ENCODE results near the gene ORC4.

Gene ORC4

DNA sequence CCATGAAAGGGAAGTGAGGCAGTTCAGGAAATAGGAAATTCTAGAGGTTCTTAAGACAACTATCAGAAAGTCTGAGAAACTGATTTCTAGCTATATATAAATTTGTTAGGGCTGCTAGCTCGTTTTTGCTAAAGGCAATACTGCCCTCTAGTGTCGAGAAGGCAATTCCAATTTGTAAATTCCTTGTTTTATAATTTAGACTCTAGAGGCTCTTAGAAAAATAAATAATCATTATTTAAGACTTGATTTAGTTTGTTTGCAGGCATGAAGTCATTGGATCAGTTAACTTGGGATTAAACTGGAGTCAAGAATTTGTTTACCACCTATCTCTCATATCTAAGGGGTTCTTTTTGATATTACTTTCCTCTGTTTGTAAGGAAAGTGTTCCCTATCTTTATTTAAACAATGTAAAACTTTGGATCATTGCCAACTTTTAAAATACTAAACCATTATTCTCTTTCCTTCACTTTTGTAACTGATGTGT lies 109.5 kb downstream of the ORC4 start:
- H3F3A ChIP-seq (ENCODE audit: insufficient read depth, low read length) = no peaks in the 10 kb centered on the region
- H3K4me2 ChIP-seq (ENCODE audit: low read length) = no peak overlapping the region
- H3K4me1 ChIP-seq (ENCODE audit: insufficient read depth, low read length, severe bottlenecking) = no peaks in the 10 kb centered on the region
- no peaks in the 10 kb centered on the region for H3K36me3 ChIP-seq (ENCODE audit: insufficient read depth, low read length)
- TF ChIP-seq, protein P1, sequence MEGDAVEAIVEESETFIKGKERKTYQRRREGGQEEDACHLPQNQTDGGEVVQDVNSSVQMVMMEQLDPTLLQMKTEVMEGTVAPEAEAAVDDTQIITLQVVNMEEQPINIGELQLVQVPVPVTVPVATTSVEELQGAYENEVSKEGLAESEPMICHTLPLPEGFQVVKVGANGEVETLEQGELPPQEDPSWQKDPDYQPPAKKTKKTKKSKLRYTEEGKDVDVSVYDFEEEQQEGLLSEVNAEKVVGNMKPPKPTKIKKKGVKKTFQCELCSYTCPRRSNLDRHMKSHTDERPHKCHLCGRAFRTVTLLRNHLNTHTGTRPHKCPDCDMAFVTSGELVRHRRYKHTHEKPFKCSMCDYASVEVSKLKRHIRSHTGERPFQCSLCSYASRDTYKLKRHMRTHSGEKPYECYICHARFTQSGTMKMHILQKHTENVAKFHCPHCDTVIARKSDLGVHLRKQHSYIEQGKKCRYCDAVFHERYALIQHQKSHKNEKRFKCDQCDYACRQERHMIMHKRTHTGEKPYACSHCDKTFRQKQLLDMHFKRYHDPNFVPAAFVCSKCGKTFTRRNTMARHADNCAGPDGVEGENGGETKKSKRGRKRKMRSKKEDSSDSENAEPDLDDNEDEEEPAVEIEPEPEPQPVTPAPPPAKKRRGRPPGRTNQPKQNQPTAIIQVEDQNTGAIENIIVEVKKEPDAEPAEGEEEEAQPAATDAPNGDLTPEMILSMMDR (IDR thresholded peaks at IDR 0.05; ENCODE audit: low read length) = peak; percentile 75
- TF ChIP-seq EZH2 (IDR thresholded peaks at IDR 0.05; ENCODE audit: borderline replicate concordance, low read length) = no peak
- no peak overlapping the region for H3K4me3 ChIP-seq (ENCODE audit: low read depth, low read length, poor library complexity, severe bottlenecking)
- H2AFZ ChIP-seq (ENCODE audit: low read length) = no peak overlapping the region
- no peak overlapping the region for H3K9ac ChIP-seq (ENCODE audit: low read length)
- no peaks in the 10 kb centered on the region for H3K9me3 ChIP-seq (ENCODE audit: low read length)
- H4K20me1 ChIP-seq (ENCODE audit: insufficient read depth, low read length) = no peaks in the 10 kb centered on the region
- H3K27ac ChIP-seq (ENCODE audit: low read depth, low read length, poor library complexity, severe bottlenecking) = no peak overlapping the region
- H3K9me2 ChIP-seq (ENCODE audit: low read depth, low read length) = no peaks in the 10 kb centered on the region
- no peaks in the 10 kb centered on the region for H3K79me2 ChIP-seq (ENCODE audit: insufficient read depth, low read length)
- H3K27me3 ChIP-seq (ENCODE audit: insufficient read depth, low read length) = no peaks in the 10 kb centered on the region

- Histone ChIP-seq H2AFZ (ENCODE audit: low read length) (no peak overlapping the region), H3K36me3 (ENCODE audit: insufficient read depth, low read length) (no peaks in the 10 kb centered on the region), H3F3A (ENCODE audit: insufficient read depth, low read length) (no peaks in the 10 kb centered on the region)
Observed at GRCh38 chr2:147909178-147909577, 111.4 kb downstream of the ORC4 start.

DNA sequence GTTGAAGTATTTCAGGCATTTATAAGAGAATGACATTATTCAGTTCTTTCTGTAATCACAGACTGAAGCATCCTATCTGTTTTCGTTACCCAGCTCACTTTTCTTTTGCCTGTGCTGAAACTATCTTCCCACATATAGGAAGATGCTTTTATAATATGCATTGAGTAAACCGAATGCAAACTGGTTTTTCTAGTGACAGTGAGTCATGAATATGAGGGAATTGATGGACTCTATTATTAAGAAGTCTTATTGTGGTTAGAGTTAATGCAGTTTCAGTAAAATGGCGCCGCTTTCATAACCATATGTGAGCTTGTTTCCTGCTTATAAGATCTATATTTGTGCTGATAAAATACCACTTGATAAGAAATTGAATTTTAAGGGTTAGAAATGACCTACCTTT lies 116.5 kb downstream of the ORC4 start:
- no peaks in the 10 kb centered on the region for H3K4me1 ChIP-seq (ENCODE audit: insufficient read depth, low read length, severe bottlenecking)

More at GRCh38 chr2:147909178-147909577, 111.4 kb downstream of the ORC4 start:
- no peak overlapping the region for H3K9ac ChIP-seq (ENCODE audit: low read length)
- no peak overlapping the region for H3K27ac ChIP-seq (ENCODE audit: low read depth, low read length, poor library complexity, severe bottlenecking)
- H3K4me2 ChIP-seq (ENCODE audit: low read length) = no peak overlapping the region
- no peaks in the 10 kb centered on the region for H3K27me3 ChIP-seq (ENCODE audit: insufficient read depth, low read length)
- H3K9me2 ChIP-seq (ENCODE audit: low read depth, low read length) = no peaks in the 10 kb centered on the region
- no peaks in the 10 kb centered on the region for H3K4me1 ChIP-seq (ENCODE audit: insufficient read depth, low read length, severe bottlenecking)
- TF ChIP-seq, protein P1 (IDR thresholded peaks at IDR 0.05; ENCODE audit: low read length) = no peak
- no peak for TF ChIP-seq EZH2 (IDR thresholded peaks at IDR 0.05; ENCODE audit: borderline replicate concordance, low read length)
- H3K79me2 ChIP-seq (ENCODE audit: insufficient read depth, low read length) = no peaks in the 10 kb centered on the region
- H3K4me3 ChIP-seq (ENCODE audit: low read depth, low read length, poor library complexity, severe bottlenecking) = no peak overlapping the region
- H3K9me3 ChIP-seq (ENCODE audit: low read length) = no peaks in the 10 kb centered on the region
- no peaks in the 10 kb centered on the region for H4K20me1 ChIP-seq (ENCODE audit: insufficient read depth, low read length)

More for the DNA sequence above, 116.5 kb downstream of the ORC4 start:
- Histone ChIP-seq H3K9me2 (ENCODE audit: low read depth, low read length) (no peaks in the 10 kb centered on the region), H2AFZ (ENCODE audit: low read length) (no peak overlapping the region), H3K36me3 (ENCODE audit: insufficient read depth, low read length) (no peaks in the 10 kb centered on the region), H3K27ac (ENCODE audit: low read depth, low read length, poor library complexity, severe bottlenecking) (no peak overlapping the region), H3K27me3 (ENCODE audit: insufficient read depth, low read length) (no peaks in the 10 kb centered on the region), H3K4me3 (ENCODE audit: low read depth, low read length, poor library complexity, severe bottlenecking) (no peak overlapping the region), H3K9ac (ENCODE audit: low read length) (no peak overlapping the region), H4K20me1 (ENCODE audit: insufficient read depth, low read length) (no peaks in the 10 kb centered on the region), H3K79me2 (ENCODE audit: insufficient read depth, low read length) (no peaks in the 10 kb centered on the region), H3K9me3 (ENCODE audit: low read length) (no peaks in the 10 kb centered on the region), H3K4me2 (ENCODE audit: low read length) (no peak overlapping the region), H3F3A (ENCODE audit: insufficient read depth, low read length) (no peaks in the 10 kb centered on the region)
- TF ChIP-seq EZH2 (IDR thresholded peaks at IDR 0.05; ENCODE audit: borderline replicate concordance, low read length) = no peak
- TF ChIP-seq, protein P1 (IDR thresholded peaks at IDR 0.05; ENCODE audit: low read length) = no peak

Data from OCI-LY1 (cell line).